GM13976 (cell line): ENCODE measurements around the gene GBP2.

ENCODE experiments used
- DNase-seq: peaks from one replicate; pipeline ENCODE4 v3.0.0; 2012; ENCODE audit warnings: low spot score
- in situ Hi-C: fragments of 300-500 bp; cut with MboI; formaldehyde crosslinking; loops from one replicate; pipeline ENCODE4 v1.12.0; 2022; ENCODE audit warnings: low sequenced_read_pairs, mixed read lengths, inconsistent platforms; ENCODE audit not compliant: unreplicated experiment
- TF ChIP-seq, protein P1 (sequence below): IDR thresholded peaks from 2 replicates; pipeline ENCODE4 v1.5.1; 2012; ENCODE audit warnings: borderline replicate concordance, mild to moderate bottlenecking; ENCODE audit not compliant: insufficient read depth; ENCODE audit errors: extremely low read depth, missing control alignments, control extremely low read depth

The GBP2 gene

DNA sequence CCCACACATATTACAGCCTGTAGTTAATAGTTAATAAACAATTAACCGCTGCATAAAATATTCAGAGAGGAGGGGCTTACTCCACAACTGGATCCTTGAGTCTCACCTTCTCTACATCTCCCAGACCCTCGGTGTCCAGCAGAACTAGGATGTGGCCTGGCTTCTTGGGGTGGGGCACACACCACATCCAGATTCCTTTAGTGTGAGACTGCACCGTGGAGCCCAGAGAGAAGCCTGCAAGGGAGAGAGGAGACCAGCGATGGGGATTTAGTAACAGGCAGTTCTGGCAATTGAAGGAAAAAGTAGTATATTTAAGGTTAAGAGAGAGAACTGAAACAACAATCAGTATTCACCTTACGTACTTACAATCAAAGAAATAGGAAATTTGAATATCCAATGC, 65.8 kb downstream of the GBP2 start:
- in situ Hi-C loops = no loop called here
- no peak for DNase-seq
- TF ChIP-seq, protein P1, sequence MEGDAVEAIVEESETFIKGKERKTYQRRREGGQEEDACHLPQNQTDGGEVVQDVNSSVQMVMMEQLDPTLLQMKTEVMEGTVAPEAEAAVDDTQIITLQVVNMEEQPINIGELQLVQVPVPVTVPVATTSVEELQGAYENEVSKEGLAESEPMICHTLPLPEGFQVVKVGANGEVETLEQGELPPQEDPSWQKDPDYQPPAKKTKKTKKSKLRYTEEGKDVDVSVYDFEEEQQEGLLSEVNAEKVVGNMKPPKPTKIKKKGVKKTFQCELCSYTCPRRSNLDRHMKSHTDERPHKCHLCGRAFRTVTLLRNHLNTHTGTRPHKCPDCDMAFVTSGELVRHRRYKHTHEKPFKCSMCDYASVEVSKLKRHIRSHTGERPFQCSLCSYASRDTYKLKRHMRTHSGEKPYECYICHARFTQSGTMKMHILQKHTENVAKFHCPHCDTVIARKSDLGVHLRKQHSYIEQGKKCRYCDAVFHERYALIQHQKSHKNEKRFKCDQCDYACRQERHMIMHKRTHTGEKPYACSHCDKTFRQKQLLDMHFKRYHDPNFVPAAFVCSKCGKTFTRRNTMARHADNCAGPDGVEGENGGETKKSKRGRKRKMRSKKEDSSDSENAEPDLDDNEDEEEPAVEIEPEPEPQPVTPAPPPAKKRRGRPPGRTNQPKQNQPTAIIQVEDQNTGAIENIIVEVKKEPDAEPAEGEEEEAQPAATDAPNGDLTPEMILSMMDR = no peak
